ENCODE measurements around the gene SFXN4. TPM values are rescaled to one million over a fixed set of nuclear protein-coding genes. Genes with fewer than 3 reads are reported as not detected.

The SFXN4 gene
- total and polyA plus RNA-seq, 2 of the 4 experiments (the other 2 are of a cell fraction), result 12.0 to 12.5 TPM

DNA sequence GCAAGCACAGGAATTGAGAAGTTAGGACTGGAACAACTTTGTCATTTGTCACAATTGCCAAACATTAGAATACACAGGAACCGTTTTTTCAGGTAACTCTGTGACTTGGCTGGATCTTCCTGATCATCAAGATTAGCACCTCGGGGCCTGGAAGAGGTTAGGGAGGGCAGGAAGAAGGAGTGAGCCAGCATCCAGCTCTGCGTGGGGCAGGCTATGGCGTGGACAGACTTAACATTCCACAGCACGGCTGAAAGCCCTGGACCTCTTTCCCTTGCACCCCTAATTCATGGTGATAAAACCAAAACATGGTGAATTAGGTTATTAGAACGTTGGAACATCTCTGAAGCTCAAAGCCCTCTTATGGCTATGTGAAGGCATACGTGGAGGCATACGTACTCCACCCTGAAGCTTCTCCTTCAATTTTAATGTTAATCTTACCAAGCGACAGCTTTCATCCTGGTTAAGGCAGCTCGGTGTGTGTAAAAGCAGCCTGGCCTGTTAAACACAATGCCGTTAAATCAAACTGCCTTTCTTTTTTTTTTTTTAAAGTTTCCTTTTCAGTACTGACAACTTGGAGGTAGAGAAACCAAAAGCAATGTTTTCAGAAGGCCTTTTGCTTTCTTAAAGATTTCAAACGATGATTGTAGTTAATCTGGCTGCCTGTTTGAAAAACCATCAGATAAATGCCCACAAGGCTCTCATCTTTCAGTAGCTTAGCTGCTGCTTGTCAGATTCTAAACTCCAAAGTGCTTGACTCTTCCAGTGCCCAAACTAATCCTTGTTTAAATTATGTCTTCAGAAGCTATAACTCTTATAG is 46.3 kb upstream of the SFXN4 start:
- peak overlapping the region; percentile 80 for H3K4ac ChIP-seq (ENCODE audit: low read depth, low read length)
- H3K4me3 ChIP-seq (ENCODE audit: insufficient read depth, low read depth, low read length), result no peak overlapping the region
- no peak for ATAC-seq (ENCODE audit: low read depth)
- peak overlapping the region; percentile 81 for H2AK5ac ChIP-seq (ENCODE audit: low read depth, low read length)
- H2AFZ ChIP-seq (replicated peaks; ENCODE audit: low read length, poor library complexity), result peak overlapping the region; percentile 11
- H2BK20ac ChIP-seq (ENCODE audit: low read depth, low read length), result peak overlapping the region; percentile 88
- H3K9me1 ChIP-seq (ENCODE audit: insufficient read depth, low read length), result peaks cover 6% of the 10 kb centered on the region
- POLR2A ChIA-PET (ENCODE audit: unreplicated experiment), result interaction anchor here (0.6 to 1.0 kb wide), 2 partner anchors 10 to 39 kb away, joined by 3 to 5 read pairs; no protein-coding TSS in a partner anchor
- peak overlapping the region; percentile 82 for H2BK5ac ChIP-seq (ENCODE audit: low read depth, low read length, poor library complexity, severe bottlenecking)
- H3K27ac ChIP-seq (ENCODE audit: insufficient read depth, low read length), result peak overlapping the region; percentile 94
- TF ChIP-seq FOS (IDR thresholded peaks at IDR 0.05; ENCODE audit: low read depth, low read length) (no peak), POLR2A (IDR thresholded peaks at IDR 0.05; ENCODE audit: low read depth, low read length) (no peak), NFE2L2 (IDR thresholded peaks at IDR 0.05; ENCODE audit: low read depth, low read length) (no peak), SMC3 (IDR thresholded peaks at IDR 0.05; ENCODE audit: low read depth, low read length) (no peak), RFX5 (IDR thresholded peaks at IDR 0.05; ENCODE audit: low read depth, low read length) (no peak), RCOR1 (IDR thresholded peaks at IDR 0.05; ENCODE audit: insufficient replicate concordance, low read length) (no peak), RAD21 (IDR thresholded peaks at IDR 0.05; ENCODE audit: low read length) (no peak), MXI1 (IDR thresholded peaks at IDR 0.05; ENCODE audit: borderline replicate concordance, low read depth, low read length) (no peak)
- TF ChIP-seq, protein P1, sequence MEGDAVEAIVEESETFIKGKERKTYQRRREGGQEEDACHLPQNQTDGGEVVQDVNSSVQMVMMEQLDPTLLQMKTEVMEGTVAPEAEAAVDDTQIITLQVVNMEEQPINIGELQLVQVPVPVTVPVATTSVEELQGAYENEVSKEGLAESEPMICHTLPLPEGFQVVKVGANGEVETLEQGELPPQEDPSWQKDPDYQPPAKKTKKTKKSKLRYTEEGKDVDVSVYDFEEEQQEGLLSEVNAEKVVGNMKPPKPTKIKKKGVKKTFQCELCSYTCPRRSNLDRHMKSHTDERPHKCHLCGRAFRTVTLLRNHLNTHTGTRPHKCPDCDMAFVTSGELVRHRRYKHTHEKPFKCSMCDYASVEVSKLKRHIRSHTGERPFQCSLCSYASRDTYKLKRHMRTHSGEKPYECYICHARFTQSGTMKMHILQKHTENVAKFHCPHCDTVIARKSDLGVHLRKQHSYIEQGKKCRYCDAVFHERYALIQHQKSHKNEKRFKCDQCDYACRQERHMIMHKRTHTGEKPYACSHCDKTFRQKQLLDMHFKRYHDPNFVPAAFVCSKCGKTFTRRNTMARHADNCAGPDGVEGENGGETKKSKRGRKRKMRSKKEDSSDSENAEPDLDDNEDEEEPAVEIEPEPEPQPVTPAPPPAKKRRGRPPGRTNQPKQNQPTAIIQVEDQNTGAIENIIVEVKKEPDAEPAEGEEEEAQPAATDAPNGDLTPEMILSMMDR (conservative IDR thresholded peaks at IDR 0.05; ENCODE audit: low read depth, low read length), result no peak
- TF ChIP-seq, protein P2, sequence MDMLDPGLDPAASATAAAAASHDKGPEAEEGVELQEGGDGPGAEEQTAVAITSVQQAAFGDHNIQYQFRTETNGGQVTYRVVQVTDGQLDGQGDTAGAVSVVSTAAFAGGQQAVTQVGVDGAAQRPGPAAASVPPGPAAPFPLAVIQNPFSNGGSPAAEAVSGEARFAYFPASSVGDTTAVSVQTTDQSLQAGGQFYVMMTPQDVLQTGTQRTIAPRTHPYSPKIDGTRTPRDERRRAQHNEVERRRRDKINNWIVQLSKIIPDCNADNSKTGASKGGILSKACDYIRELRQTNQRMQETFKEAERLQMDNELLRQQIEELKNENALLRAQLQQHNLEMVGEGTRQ (IDR thresholded peaks at IDR 0.05; ENCODE audit: low read depth, low read length), result no peak
- peak overlapping the region; percentile 66 for H3K4me2 ChIP-seq (ENCODE audit: low read depth, low read length)
- intact Hi-C loops (cut with micrococcal nuclease) (no loop called here), dilution Hi-C loops (cut with HindIII; ENCODE audit: low sequenced_read_pairs, unreplicated experiment) (no loop called here), in situ Hi-C loops (cut with MboI; ENCODE audit: low sequenced_read_pairs) (no loop called here)
- H3K14ac ChIP-seq (replicated peaks; ENCODE audit: low read depth, low read length), result peak overlapping the region; percentile 86
- H3K23ac ChIP-seq (ENCODE audit: low read depth, low read length), result peak overlapping the region; percentile 92
- H2AK9ac ChIP-seq (replicated peaks; ENCODE audit: low read depth, low read length, poor library complexity), result peak overlapping the region; percentile 13
- no peaks in the 10 kb centered on the region for H3K9me3 ChIP-seq (ENCODE audit: control insufficient read depth, insufficient read depth, low read length)
- H3K4me1 ChIP-seq (ENCODE audit: control insufficient read depth, insufficient read depth, low read length), result peaks cover 14% of the 10 kb centered on the region
- peak overlapping the region; percentile 79 for H3K9ac ChIP-seq (ENCODE audit: low read depth, low read length)
- peak overlapping the region; percentile 60 for H3K56ac ChIP-seq (ENCODE audit: extremely low read depth, insufficient read depth, low read length)
- no TSS peak for BruUV-seq (replicated peaks)
- CTCF ChIA-PET, result interaction anchor here (0.6 kb wide), 1 partner anchor 326 kb away, joined by 4 read pairs; no protein-coding TSS in a partner anchor
- peak overlapping the region; percentile 85 for H4K91ac ChIP-seq (ENCODE audit: insufficient read depth, low read depth, low read length)
- H4K5ac ChIP-seq (ENCODE audit: low read depth, low read length), result peak overlapping the region; percentile 93
- peaks cover 38% of the 10 kb centered on the region for H4K20me1 ChIP-seq (ENCODE audit: insufficient read depth, low read length)
- H2BK120ac ChIP-seq (ENCODE audit: low read depth, low read length), result peak overlapping the region; percentile 89
- H3K79me1 ChIP-seq (ENCODE audit: low read depth in 1 of 2, low read length in 2 of 2), result peaks cover 17 to 67% of the 10 kb centered on the region in 2 experiments
- H3K27me3 ChIP-seq (ENCODE audit: control insufficient read depth, insufficient read depth, low read length), result no peaks in the 10 kb centered on the region
- H4K8ac ChIP-seq (ENCODE audit: low read depth in 2 of 2, low read length in 2 of 2), result peak overlapping the region; percentile 32 to 74
- peaks cover 20% of the 10 kb centered on the region for H3K36me3 ChIP-seq (ENCODE audit: control insufficient read depth, insufficient read depth, low read length)
- peak overlapping the region; percentile 65; the same call in 2 of the 3 replicates for H2BK15ac ChIP-seq (ENCODE audit: low read depth, low read length)
- WGBS, 2 experiments (ENCODE audit: extremely low coverage in 2 of 2, insufficient read length in 1 of 2), result no CpG with 5 or more reads among the region's 12 CpGs
- DNase-seq, result no peak
- peak overlapping the region; percentile 85 for H3K18ac ChIP-seq (ENCODE audit: low read depth, low read length)

All from IMR-90 (cell line).